Mucosa of stomach (tissue), 1 donor: Measurements from ENCODE around the gene PRMT1.
"Not testable (repeated sequence)": the region's sequence is repeated elsewhere in the genome, so short reads cannot be mapped to it uniquely, and the experiment has no call there.

Experiments
- H3K27me3 ChIP-seq: one replicate; pipeline ENCODE4 v1.7.0; 2013; ENCODE audit warnings: mild to moderate bottlenecking, low read length; ENCODE audit not compliant: control insufficient read depth, insufficient read depth
- H3K36me3 ChIP-seq: one replicate; pipeline ENCODE4 v1.7.0; 2013; ENCODE audit warnings: low read length; ENCODE audit not compliant: control insufficient read depth, insufficient read depth
- H3K4me1 ChIP-seq: one replicate; pipeline ENCODE4 v1.7.0; 2013; ENCODE audit warnings: mild to moderate bottlenecking, low read length; ENCODE audit not compliant: control insufficient read depth, insufficient read depth
- H3K4me3 ChIP-seq: one replicate; pipeline ENCODE4 v1.7.0; 2013; ENCODE audit warnings: low read length
- H3K9ac ChIP-seq: one replicate; pipeline ENCODE4 v1.7.0; 2013; ENCODE audit warnings: mild to moderate bottlenecking, low read length, moderate library complexity
- H3K9me3 ChIP-seq: one replicate; pipeline ENCODE4 v1.7.0; 2013; ENCODE audit warnings: mild to moderate bottlenecking, low read length, moderate library complexity; ENCODE audit not compliant: control insufficient read depth
- donor health status: Pancreatic carcinoma.

PRMT1 gene

DNA sequence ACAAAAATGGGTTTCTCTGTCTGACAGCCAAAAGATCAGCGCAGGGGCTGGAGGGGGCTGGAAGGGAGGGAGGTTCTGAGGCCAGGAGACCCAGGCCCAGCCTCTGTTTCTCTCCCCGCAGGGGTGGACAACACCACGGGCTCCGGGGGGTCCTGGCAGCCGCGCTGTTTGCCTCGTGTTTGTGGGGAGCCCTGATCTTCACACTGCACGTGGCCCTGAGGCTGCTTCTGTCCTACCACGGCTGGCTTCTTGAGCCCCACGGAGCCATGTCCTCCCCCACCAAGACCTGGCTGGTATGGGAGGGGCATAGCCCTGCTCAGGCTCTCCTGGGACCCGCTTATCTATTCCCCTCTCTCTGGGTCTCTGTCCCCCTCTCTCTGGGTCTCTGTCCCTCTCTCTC, 23.5 kb downstream of the PRMT1 start:
- Histone ChIP-seq H3K36me3 (no peaks in the 10 kb centered on the region), H3K27me3 (peaks cover 8% of the 10 kb centered on the region), H3K4me1 (no peaks in the 10 kb centered on the region), H3K4me3 (no peak overlapping the region), H3K9me3 (no peaks in the 10 kb centered on the region), H3K9ac (no peak overlapping the region)

- Histone ChIP-seq H3K9ac (no peak overlapping the region), H3K9me3 (no peaks in the 10 kb centered on the region), H3K27me3 (peaks cover 8% of the 10 kb centered on the region), H3K4me1 (no peaks in the 10 kb centered on the region), H3K36me3 (no peaks in the 10 kb centered on the region), H3K4me3 (no peak overlapping the region)
Observed at GRCh38 chr19:49701271-49701786, 24.3 kb downstream of the PRMT1 start.

GRCh38 chr19:49704888-49705642, 28.0 kb downstream of the PRMT1 start:
- H3K36me3 ChIP-seq: no peaks in the 10 kb centered on the region
- H3K27me3 ChIP-seq: peaks cover 8% of the 10 kb centered on the region
- H3K9ac ChIP-seq: no peak overlapping the region
- no peaks in the 10 kb centered on the region for H3K4me1 ChIP-seq
- no peaks in the 10 kb centered on the region for H3K9me3 ChIP-seq
- no peak overlapping the region for H3K4me3 ChIP-seq

DNA sequence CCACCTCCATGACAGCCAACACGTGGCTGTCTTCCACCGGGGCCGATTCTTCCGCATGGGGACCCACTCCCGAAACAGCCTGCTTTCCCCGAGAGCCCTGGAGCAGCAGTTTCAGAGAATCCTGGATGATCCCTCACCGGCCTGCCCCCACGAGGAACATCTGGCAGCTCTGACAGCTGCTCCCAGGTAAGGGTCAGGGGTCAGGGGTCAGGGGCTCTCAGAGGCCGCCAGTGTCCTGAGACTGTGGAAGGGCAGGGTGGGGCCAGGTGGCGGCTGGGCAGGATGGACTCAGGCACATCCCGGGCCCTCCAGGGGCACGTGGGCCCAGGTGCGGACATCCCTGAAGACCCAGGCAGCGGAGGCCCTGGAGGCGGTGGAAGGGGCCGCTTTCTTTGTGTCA, 28.8 kb downstream of the PRMT1 start:
- no peaks in the 10 kb centered on the region for H3K4me1 ChIP-seq
- peaks cover 1% of the 10 kb centered on the region for H3K27me3 ChIP-seq
- no peaks in the 10 kb centered on the region for H3K36me3 ChIP-seq
- H3K4me3 ChIP-seq: no peak overlapping the region
- no peaks in the 10 kb centered on the region for H3K9me3 ChIP-seq
- no peak overlapping the region for H3K9ac ChIP-seq

DNA sequence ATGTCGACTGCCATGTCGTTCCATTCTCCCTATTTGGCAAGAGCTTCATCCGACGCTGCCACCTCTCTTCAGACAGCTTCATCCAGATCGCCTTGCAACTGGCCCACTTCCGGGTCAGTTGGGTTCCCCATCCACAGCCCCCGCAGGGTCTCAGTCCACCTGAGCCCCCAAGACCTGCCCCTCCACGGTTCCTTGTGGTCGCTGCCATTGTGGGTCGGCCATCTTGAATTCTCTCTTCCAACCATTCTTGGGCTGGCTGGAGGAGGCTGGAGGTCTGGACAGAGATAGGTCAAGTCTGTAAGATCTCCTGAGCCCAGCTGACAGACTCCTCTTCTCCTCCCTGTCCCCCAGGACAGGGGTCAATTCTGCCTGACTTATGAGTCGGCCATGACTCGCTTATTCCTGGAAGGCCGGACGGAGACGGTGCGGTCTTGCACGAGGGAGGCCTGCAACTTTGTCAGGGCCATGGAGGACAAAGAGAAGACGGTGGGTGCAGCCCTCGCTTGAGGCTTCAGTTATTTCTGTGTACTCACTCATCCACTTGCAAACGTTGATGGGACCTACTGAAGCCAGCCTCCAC, 33.4 kb downstream of the PRMT1 start:
- Histone ChIP-seq H3K36me3 (no peaks in the 10 kb centered on the region), H3K27me3 (no peaks in the 10 kb centered on the region), H3K4me1 (no peaks in the 10 kb centered on the region), H3K9ac (no peak overlapping the region), H3K4me3 (no peak overlapping the region), H3K9me3 (no peaks in the 10 kb centered on the region)

DNA sequence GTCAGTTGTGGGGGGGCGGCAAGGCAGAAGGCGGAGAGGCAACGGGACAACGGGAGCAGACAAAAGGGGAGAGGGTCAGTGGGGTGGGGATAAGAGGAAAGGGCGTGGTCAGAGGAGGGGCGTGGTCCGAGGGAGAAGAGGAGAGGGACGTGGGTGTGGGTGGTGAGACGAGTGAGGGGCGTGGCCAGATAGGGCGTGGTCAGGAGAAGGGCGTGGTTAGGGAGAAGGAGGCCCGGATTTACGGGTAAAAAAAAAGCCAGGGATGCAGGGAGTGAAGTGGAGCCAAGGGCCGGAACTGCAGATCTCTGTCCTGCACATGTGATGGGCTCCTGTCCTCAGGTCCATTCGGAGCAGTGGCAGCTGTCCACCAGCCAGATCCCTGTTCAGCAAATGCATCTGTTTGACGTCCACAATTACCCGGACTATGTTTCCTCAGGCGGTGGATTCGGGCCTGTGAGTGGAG, 35.4 kb downstream of the PRMT1 start:
- Histone ChIP-seq H3K9ac (no peak overlapping the region), H3K4me3 (no peak overlapping the region), H3K9me3 (no peaks in the 10 kb centered on the region), H3K27me3 (no peaks in the 10 kb centered on the region), H3K36me3 (no peaks in the 10 kb centered on the region), H3K4me1 (no peaks in the 10 kb centered on the region)

GRCh38 chr19:49713236-49713845, 36.3 kb downstream of the PRMT1 start:
- Histone ChIP-seq H3K4me3 (no peak overlapping the region), H3K36me3 (no peaks in the 10 kb centered on the region), H3K9ac (no peak overlapping the region), H3K9me3 (no peaks in the 10 kb centered on the region), H3K27me3 (no peaks in the 10 kb centered on the region), H3K4me1 (no peaks in the 10 kb centered on the region)

GRCh38 chr19:49716154-49716553, 39.1 kb downstream of the PRMT1 start:
- no peaks in the 10 kb centered on the region for H3K36me3 ChIP-seq
- no peak overlapping the region for H3K9ac ChIP-seq
- no peaks in the 10 kb centered on the region for H3K27me3 ChIP-seq
- no peak overlapping the region for H3K4me3 ChIP-seq
- no peaks in the 10 kb centered on the region for H3K4me1 ChIP-seq
- H3K9me3 ChIP-seq: no peaks in the 10 kb centered on the region

DNA sequence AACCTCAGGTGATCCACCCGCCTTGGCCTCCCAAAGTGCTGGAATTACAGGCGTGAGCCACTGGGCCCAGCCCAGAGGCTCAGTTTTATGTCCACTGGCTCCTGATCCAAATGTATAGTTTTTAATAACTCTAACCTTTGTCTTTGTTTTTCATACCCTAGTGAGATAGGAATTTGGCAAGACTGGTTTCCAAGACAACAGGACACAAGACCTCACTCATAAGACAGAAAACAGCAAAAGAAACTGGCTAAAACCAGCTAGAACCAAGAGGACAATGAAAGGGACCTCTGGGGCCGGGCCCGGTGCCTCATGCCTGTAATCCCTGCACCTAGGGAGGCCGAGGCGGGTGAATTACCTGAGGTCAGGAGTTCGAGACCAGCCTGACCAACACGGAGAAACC, 41.4 kb downstream of the PRMT1 start:
- no peak overlapping the region for H3K4me3 ChIP-seq
- no peaks in the 10 kb centered on the region for H3K4me1 ChIP-seq
- no peaks in the 10 kb centered on the region for H3K9me3 ChIP-seq
- H3K36me3 ChIP-seq: no peaks in the 10 kb centered on the region
- H3K27me3 ChIP-seq: no peaks in the 10 kb centered on the region
- no peak overlapping the region for H3K9ac ChIP-seq

- Histone ChIP-seq H3K36me3 (no peaks in the 10 kb centered on the region), H3K9ac (no peak overlapping the region), H3K4me1 (no peaks in the 10 kb centered on the region), H3K27me3 (no peaks in the 10 kb centered on the region), H3K9me3 (no peaks in the 10 kb centered on the region), H3K4me3 (no peak overlapping the region)
Observed at GRCh38 chr19:49718991-49719390, 41.9 kb downstream of the PRMT1 start.

DNA sequence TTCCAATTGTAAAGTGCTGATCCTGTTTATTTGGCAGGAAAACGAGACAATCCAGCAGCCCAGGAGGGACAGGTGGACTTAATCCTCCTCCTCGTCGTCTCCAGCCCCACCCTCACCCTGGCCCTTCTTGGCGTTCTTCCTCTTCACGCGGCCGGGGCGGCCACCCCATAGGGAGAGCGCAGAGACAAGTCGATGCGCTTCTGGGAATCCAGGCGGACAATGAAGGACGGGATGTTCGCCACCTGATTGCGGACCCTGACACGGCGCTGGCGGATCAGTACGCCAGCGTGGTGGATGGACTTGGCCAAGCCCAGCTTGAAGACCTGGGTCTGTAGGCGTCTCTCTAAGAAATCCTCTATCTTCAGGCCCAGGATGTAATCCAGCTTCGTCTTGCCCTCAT, 42.3 kb downstream of the PRMT1 start:
- not testable (repeated sequence) for H3K9me3 ChIP-seq

More for the DNA sequence above, 42.3 kb downstream of the PRMT1 start:
- H3K4me1 ChIP-seq, H3K36me3 ChIP-seq, H3K27me3 ChIP-seq, H3K9ac ChIP-seq, H3K4me3 ChIP-seq: not testable (repeated sequence)
